GM12872 (cell line): ENCODE results near the gene KIT.

Source experiments
- CTCF ChIP-seq: IDR thresholded peaks from 3 replicates; pipeline ENCODE4 v1.5.1; 2011; ENCODE audit warnings: low read depth, mild to moderate bottlenecking, low read length, moderate library complexity; ENCODE audit not compliant: insufficient read depth

Gene KIT

GRCh38 chr4:54779476-54780148 is 121.9 kb downstream of the KIT start:
- no peak for TF ChIP-seq CTCF

- TF ChIP-seq CTCF: no peak
These were observed 122.4 kb downstream of the KIT start for GRCh38 chr4:54780149-54780495.

GRCh38 chr4:54781756-54782155 is 124.0 kb downstream of the KIT start:
- TF ChIP-seq CTCF: no peak

GRCh38 chr4:54783402-54784110 is 125.8 kb downstream of the KIT start:
- no peak for TF ChIP-seq CTCF

GRCh38 chr4:54784161-54784671 is 126.5 kb downstream of the KIT start:
- no peak for TF ChIP-seq CTCF
